OCI-LY7 (cell line): ENCODE results near the gene ADPRH. TPM values are rescaled to one million over a fixed set of nuclear protein-coding genes. Genes with fewer than 3 reads are reported as not detected.
"Not testable (repeated sequence)": the region's sequence is repeated elsewhere in the genome, so short reads cannot be mapped to it uniquely, and the experiment has no call there.

ENCODE experiments used
- BruUV-seq: library from RNA; stranded (reverse); fragments of 400-500 nt; replicated peaks from 2 replicates; lab custom pipeline; 2021; lab: Mats Ljungman, UMichigan
- CTCF ChIA-PET: fragments of 300-600 bp; sonication (Branson Sonifier 250); formaldehyde crosslinking; loops from one replicate; lab custom pipeline; 2022; ENCODE audit warnings: antibody characterized with exemption; ENCODE audit not compliant: unreplicated experiment; lab: Charles Lee
- POLR2A ChIA-PET: fragments of 300-600 bp; sonication (Branson Sonifier 250); formaldehyde crosslinking; loops from one replicate; lab custom pipeline; 2022; ENCODE audit warnings: antibody characterized with exemption; lab: Charles Lee
- DNase-seq: peaks from one replicate; pipeline ENCODE4 v3.0.0-alpha.2; 2015; ENCODE audit warnings: low spot score
- H2AFZ ChIP-seq: fragments of 200-600 bp; sonication (generic), shearing (Covaris generic); 2 replicates; pipeline ENCODE4 v1.6.1; 2014; ENCODE audit warnings: mild to moderate bottlenecking, antibody characterized with exemption, low read length, moderate library complexity
- H3K27ac ChIP-seq: fragments of 200-600 bp; sonication (generic); 2 replicates; pipeline ENCODE4 v1.5.1; 2014; ENCODE audit warnings: mixed run types, low read depth, mild to moderate bottlenecking, moderate library complexity, low read length, inconsistent platforms; ENCODE audit not compliant: poor library complexity, severe bottlenecking
- H3K36me3 ChIP-seq: fragments of 200-600 bp; sonication (generic); 2 replicates; pipeline ENCODE4 v1.6.1; 2014; ENCODE audit warnings: mild to moderate bottlenecking, antibody characterized with exemption, low read length, moderate library complexity, mixed read lengths; ENCODE audit not compliant: insufficient read depth
- H3K4me1 ChIP-seq: fragments of 200-600 bp; sonication (generic); 2 replicates; pipeline ENCODE4 v1.5.1; 2014; ENCODE audit warnings: mild to moderate bottlenecking, low read length; ENCODE audit not compliant: insufficient read depth, poor library complexity, severe bottlenecking
- H3K4me2 ChIP-seq: fragments of 200-600 bp; sonication (generic); 2 replicates; pipeline ENCODE4 v1.6.1; 2014; ENCODE audit warnings: mild to moderate bottlenecking, low read length
- H3K4me3 ChIP-seq: fragments of 200-600 bp; sonication (generic); 2 replicates; pipeline ENCODE4 v1.5.1; 2014; ENCODE audit warnings: mild to moderate bottlenecking, low read depth, low read length; ENCODE audit not compliant: poor library complexity, severe bottlenecking
- H3K79me2 ChIP-seq: fragments of 200-600 bp; sonication (generic); 2 replicates; pipeline ENCODE4 v1.6.1; 2016; ENCODE audit warnings: low read depth, mild to moderate bottlenecking, low read length, moderate library complexity, mixed read lengths; ENCODE audit not compliant: insufficient read depth
- H3K9me2 ChIP-seq: fragments of 200-600 bp; sonication (generic); 2 replicates; pipeline ENCODE4 v1.6.1; 2016; ENCODE audit warnings: mild to moderate bottlenecking, low read length, mixed read lengths; ENCODE audit not compliant: insufficient read depth
- H3K9me3 ChIP-seq: fragments of 200-600 bp; sonication (generic); 2 replicates; pipeline ENCODE4 v1.6.1; 2014; ENCODE audit warnings: mild to moderate bottlenecking, mixed run types, low read length, mixed read lengths
- H4K20me1 ChIP-seq: fragments of 200-600 bp; sonication (generic); 2 replicates; pipeline ENCODE4 v1.6.1; 2014; ENCODE audit warnings: mild to moderate bottlenecking, antibody characterized with exemption, low read length, moderate library complexity, mixed read lengths; ENCODE audit not compliant: insufficient read depth
- EZH2phosphoT487 ChIP-seq: fragments of 200-600 bp; sonication (generic); IDR thresholded peaks from 2 replicates; pipeline ENCODE4 v1.6.1; 2018; ENCODE audit warnings: low read depth, borderline replicate concordance, mild to moderate bottlenecking, mixed run types, antibody characterized with exemption, low read length, moderate library complexity, mixed read lengths
- intact Hi-C: fragments of 100-400 bp; cut with micrococcal nuclease; formaldehyde crosslinking; loops from one replicate; pipeline ENCODE4 v1.10.0; 2022; ENCODE audit not compliant: unreplicated experiment
- total RNA-seq, 2 experiments: library from RNA; depleted of rRNA in 1 of 2; stranded (reverse); fragments of >200 nt in 1 of 2; shearing (Covaris generic) in 1 of 2; gene quantifications; 2 replicates each; pipeline ENCODE4 v1.2.3, GENCODE V29; 2014 to 2022
- TF ChIP-seq, protein P1 (sequence below): fragments of 200-600 bp; sonication (generic); conservative IDR thresholded peaks from 2 replicates; pipeline ENCODE4 v1.5.1; 2014; ENCODE audit warnings: mild to moderate bottlenecking, antibody characterized with exemption, low read length, moderate library complexity, mixed read lengths

ADPRH gene
- total RNA-seq, 2 experiments from 2014 or later, result not detected

DNA sequence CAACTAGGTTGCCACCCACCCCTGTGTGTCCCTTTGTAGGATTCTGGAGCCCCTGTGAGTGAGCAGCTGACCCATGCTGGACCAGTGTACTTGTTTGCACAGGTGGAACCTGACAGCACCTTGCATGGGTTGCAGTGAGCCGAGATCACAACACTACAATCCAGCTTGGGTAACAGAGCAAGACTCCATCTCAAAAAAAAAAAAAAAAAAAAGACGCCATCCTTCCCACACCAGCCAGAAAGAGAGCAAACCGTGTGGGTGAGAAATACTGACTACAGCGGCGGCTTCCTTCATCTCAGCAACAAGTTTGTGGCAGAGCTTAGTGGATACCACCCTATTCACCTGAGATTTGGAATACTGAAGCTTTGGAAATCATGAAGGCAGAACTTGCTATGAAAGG lies 19.1 kb upstream of the ADPRH start:
- no peak overlapping the region for H3K27ac ChIP-seq
- intact Hi-C loops, result no loop called here
- no peaks in the 10 kb centered on the region for H3K36me3 ChIP-seq
- H4K20me1 ChIP-seq, result no peaks in the 10 kb centered on the region
- ChIA-PET CTCF (no interaction called here), POLR2A (interaction anchor here (0.7 kb wide), 1 partner anchor 23 kb away, joined by 5 read pairs; no protein-coding TSS in a partner anchor)
- peaks cover 3% of the 10 kb centered on the region for H3K4me1 ChIP-seq
- no peaks in the 10 kb centered on the region for H3K79me2 ChIP-seq
- peak overlapping the region; percentile 68; the same call in 1 of the 2 replicates for H2AFZ ChIP-seq
- no peak overlapping the region for H3K4me2 ChIP-seq
- DNase-seq, result no peak
- H3K9me3 ChIP-seq, result no peaks in the 10 kb centered on the region
- no TSS peak for BruUV-seq
- H3K4me3 ChIP-seq, result no peak overlapping the region
- TF ChIP-seq EZH2phosphoT487, result no peak
- TF ChIP-seq, protein P1, sequence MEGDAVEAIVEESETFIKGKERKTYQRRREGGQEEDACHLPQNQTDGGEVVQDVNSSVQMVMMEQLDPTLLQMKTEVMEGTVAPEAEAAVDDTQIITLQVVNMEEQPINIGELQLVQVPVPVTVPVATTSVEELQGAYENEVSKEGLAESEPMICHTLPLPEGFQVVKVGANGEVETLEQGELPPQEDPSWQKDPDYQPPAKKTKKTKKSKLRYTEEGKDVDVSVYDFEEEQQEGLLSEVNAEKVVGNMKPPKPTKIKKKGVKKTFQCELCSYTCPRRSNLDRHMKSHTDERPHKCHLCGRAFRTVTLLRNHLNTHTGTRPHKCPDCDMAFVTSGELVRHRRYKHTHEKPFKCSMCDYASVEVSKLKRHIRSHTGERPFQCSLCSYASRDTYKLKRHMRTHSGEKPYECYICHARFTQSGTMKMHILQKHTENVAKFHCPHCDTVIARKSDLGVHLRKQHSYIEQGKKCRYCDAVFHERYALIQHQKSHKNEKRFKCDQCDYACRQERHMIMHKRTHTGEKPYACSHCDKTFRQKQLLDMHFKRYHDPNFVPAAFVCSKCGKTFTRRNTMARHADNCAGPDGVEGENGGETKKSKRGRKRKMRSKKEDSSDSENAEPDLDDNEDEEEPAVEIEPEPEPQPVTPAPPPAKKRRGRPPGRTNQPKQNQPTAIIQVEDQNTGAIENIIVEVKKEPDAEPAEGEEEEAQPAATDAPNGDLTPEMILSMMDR, result no peak
- H3K9me2 ChIP-seq, result no peaks in the 10 kb centered on the region

DNA sequence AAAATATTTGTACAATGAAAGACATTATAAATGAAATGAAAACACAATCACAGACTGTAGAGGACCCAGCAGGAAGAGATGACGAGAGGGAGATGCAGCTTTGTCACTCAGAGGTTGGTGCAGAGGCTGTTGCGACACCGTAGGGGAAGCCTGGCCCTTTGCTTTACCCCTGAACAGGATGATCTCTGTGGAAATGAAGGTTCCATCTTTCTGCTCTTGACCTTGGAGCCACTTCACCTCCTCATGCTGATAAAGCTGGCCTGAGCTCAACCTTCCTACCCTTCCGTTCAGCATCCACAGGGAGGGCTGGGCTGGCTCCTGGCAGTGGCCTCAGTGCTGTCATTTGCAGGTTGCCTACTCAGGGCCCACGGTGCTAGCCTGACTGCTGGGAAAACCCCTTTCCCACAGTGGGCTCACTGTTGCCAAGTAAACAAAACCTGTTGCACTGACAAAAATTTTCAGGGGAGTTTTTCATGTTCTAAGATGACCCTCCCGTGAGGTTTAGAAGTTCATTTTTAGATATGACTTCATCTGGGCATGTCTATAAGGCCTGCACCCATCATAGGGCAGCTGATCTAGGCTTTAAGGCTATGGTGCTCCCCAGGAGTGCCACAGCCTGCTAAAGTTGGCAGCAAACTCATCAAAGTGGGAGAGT lies 16.9 kb upstream of the ADPRH start:
- peaks cover 3% of the 10 kb centered on the region for H3K4me1 ChIP-seq
- intact Hi-C loops, result no loop called here
- H4K20me1 ChIP-seq, result no peaks in the 10 kb centered on the region
- H3K79me2 ChIP-seq, result no peaks in the 10 kb centered on the region
- ChIA-PET CTCF (no interaction called here), POLR2A (no interaction called here)
- TF ChIP-seq, protein P1, result no peak
- no peak overlapping the region for H3K4me2 ChIP-seq
- H2AFZ ChIP-seq, result peak overlapping the region; percentile 4; the same call in 1 of the 2 replicates
- no peak for DNase-seq
- H3K9me2 ChIP-seq, result no peaks in the 10 kb centered on the region
- H3K27ac ChIP-seq, result no peak overlapping the region
- no peaks in the 10 kb centered on the region for H3K9me3 ChIP-seq
- BruUV-seq, result no TSS peak
- H3K36me3 ChIP-seq, result no peaks in the 10 kb centered on the region
- no peak overlapping the region for H3K4me3 ChIP-seq

DNA sequence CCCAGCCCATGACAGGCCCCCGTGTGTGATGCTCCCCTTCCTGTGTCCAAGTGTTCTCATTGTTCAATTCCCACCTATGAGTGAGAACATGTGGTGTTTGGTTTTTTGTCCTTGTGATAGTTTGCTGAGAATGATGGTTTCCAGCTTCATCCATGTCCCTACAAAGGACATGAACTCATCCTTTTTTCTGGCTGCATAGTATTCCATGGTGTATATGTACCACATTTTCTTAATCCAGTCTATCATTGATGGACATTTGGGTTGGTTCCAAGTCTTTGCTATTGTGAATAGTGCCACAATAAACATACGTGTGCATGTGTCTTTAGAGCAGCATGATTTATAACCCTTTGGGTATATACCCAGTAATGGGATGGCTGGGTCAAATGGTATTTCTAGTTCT lies 16.0 kb upstream of the ADPRH start:
- POLR2A ChIA-PET, H3K4me3 ChIP-seq, BruUV-seq, H3K27ac ChIP-seq, DNase-seq, H3K9me2 ChIP-seq, H3K79me2 ChIP-seq, H3K4me2 ChIP-seq, CTCF ChIA-PET, H4K20me1 ChIP-seq, H3K9me3 ChIP-seq, H3K4me1 ChIP-seq, H2AFZ ChIP-seq, intact Hi-C loops, H3K36me3 ChIP-seq: not testable (repeated sequence)
